Measurements from ENCODE around the gene SLC38A4.
A peak's percentile ranks its signal among the peaks of the same experiment; 100 is the strongest.
"Not testable (repeated sequence)": the region's sequence is repeated elsewhere in the genome, so short reads cannot be mapped to it uniquely, and the experiment has no call there.

SLC38A4 gene, protein sequence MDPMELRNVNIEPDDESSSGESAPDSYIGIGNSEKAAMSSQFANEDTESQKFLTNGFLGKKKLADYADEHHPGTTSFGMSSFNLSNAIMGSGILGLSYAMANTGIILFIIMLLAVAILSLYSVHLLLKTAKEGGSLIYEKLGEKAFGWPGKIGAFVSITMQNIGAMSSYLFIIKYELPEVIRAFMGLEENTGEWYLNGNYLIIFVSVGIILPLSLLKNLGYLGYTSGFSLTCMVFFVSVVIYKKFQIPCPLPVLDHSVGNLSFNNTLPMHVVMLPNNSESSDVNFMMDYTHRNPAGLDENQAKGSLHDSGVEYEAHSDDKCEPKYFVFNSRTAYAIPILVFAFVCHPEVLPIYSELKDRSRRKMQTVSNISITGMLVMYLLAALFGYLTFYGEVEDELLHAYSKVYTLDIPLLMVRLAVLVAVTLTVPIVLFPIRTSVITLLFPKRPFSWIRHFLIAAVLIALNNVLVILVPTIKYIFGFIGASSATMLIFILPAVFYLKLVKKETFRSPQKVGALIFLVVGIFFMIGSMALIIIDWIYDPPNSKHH

GRCh38 chr12:46825591-46826414 lies at the start of gene SLC38A4:
TSS of gene SLC38A4 (minus strand) at chr12:46825997. CDS start at chr12:46793071, 32,926 bp downstream.
- DNase-seq = no peak

DNA sequence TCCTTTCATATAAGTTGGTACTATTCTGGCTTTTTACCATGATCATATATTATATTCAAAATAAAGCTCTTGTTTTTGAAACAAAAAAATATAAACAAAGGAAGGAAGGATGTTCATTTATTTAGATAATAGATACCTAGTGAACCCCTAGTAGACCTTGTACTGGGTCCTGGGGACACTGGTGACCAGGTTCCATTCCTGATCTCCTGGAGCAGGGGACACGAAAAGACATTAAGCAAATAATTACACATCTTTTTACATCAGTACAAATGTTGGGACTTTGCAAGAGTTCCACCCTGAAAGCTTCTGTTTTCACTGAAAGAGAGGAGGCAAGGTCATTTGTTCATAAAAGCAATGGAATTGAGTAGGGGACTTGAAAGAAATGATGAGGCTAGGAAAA lies 49.3 kb upstream of the SLC38A4 start:
- no peak for DNase-seq

DNA sequence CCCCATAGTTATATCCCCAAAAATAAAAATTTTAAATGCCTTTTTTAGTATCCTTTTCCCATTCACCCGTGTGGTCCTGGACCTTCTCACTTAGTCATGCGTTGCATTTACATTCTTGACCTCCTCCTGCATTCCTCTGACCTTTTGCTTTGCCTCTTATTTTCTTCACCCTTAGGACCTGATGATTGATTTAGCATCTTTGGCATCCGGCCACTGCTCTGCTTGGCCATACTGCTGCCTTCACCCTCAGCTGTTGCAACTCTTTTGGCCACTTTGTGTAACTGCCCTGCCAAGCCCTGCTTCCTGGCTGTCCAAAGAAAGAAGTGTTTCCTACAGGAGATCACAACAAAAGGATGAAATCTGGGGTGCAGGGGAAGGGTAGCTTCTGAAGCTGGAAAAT lies 48.8 kb upstream of the SLC38A4 start:
- DNase-seq = no peak

DNA sequence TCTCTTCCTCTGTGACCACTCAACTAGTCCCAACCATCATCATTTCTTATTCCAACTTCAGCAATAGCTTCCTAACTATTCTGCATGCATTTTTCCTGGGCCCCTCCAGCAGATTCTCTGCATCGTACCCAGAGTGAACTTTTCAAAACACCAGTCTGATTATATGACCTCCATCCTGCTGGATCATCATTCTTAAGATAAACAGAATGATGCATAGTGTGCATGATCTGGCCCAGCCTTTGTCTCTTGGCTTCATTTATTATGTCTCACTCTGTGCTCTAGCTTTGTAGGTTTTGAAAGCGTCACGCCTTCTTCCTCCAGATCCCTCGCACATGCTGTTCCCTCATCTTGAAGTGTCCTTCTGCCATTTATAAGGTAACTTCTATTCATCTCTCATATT lies 46.3 kb upstream of the SLC38A4 start:
- no peak for DNase-seq

DNA sequence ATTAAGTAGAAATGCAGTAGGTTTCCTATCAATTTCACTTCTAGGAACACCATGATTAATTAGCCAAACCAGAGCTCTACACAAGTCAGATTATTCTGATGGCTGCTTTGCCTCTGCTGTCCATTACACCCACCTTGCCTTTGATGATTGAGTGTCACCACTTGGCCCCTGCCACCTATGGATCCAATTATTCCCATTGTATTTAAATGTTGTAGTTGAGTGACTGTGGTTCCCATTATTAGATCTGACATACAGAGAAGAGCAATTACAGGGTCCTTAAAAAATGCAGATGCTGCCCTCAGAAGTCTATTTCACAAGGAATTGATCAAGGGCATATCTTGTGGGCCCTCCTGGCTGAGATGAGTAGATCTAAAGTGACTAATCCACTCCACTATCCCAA lies 39.5 kb upstream of the SLC38A4 start:
- no peak for DNase-seq

GRCh38 chr12:46858368-46858767 lies 32.6 kb upstream of the SLC38A4 start:
- DNase-seq = no peak

DNA sequence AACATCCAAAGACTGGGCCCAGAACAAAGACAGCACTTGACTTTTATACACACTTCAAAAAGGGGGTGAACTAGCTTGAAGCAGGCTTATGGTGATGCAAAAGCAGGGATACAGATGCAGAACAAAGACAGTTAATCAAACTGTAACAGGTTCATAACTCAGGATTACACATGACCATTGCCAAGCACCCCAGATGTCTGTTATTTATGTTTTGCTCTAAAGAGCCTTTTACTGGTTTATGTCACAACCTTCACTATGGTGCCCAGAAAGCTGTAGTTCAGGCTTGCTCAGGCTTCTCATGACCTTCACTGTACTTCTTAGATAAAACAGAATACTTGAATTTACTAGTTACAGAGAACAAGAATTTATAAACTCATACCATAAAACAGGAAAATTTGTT lies 31.7 kb upstream of the SLC38A4 start:
- no peak for DNase-seq

- DNase-seq = no peak
Measured at GRCh38 chr12:46855760-46856159, 30.0 kb upstream of the SLC38A4 start.

DNA sequence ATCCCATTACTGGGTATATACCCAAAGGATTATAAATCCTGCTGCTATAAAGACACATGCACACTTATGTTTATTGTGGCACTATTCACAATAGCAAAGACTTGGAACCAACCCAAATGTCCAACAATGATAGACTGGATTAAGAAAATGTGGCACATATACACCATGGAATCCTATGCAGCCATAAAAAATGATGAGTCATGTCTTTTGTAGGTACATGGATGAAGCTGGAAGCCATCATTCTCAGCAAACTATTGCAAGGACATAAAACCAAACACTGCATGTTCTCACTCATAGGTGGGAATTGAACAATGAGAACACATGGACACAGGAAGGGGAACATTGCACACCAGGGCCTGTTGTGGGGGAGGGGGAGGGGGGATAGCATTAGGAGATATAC lies 28.4 kb upstream of the SLC38A4 start:
- DNase-seq = not testable (repeated sequence)

DNA sequence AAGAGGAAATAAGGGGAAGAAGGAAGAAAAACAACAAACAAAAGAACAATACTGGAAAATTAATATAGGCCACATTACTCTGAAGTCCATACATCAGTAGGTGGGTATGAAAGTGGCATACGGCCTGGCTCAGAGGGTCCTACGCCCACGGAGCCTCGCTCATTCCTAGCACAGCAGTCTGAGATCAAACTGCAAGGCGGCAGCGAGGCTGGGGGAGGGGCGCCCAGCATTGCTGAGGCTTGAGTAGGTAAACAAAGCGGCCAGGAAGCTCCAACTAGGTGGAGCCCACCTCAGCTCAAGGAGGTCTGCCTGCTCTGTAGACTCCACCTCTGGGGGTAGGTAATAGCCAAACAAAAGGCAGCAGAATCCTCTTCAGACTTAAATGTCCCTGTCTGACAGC lies 23.0 kb upstream of the SLC38A4 start:
- DNase-seq = not testable (repeated sequence)

DNA sequence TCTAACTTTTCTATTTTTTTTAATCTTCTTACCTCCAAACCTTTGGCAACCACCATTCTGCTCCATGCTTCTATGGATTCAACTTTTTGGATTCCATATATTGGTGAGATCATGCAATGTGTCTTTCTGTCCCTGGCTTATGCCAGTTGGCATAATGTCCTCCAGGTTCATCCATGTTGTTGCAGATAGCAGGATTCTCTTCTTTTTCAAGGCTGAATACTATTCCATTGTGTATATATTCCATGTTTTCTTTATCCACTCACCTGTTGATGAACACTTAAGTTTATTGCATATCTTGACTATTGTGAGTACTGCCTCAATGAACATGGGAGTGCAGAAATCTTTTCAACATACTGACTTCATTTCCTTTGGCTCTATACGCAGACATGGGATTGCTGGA lies 21.2 kb upstream of the SLC38A4 start:
- no peak for DNase-seq

DNA sequence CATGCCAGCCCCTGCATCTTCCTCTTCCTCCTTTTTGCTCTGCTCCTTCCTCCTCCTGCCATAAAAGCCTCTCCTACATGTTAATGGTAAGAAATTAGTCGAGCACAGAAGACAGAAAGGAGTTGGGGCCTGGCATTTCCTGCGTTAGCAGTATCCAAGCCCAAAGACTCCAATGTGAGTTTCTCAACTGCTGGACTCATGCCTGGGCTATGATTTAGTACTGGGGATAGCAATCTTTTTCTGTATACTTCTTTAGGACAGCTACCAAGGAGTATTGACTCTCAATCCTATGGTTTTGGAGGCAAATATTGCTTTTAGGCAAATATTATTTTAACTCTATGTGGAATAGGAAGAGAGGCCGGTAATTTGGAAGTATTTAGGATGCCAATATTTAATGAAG lies 18.0 kb upstream of the SLC38A4 start:
- DNase-seq = no peak

DNA sequence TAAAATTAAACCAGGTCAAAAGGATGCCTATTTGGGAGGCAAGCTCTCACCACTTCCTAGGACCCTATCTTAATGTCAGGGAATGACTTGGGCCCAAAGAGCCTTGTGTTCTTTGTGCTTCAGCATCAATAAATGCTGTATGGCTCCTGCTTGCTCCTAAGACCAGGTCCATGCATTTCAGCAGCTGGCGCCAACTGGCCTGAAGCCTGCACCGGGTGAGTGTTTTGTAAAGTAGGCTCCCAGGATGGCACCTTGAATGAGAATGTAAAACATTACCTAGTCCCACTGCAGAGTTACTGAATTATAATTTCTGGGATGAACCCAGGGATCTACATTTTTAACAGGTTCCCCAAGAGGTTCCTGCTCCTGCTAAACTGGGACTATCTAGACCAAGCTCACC lies 16.1 kb upstream of the SLC38A4 start:
- no peak for DNase-seq

DNA sequence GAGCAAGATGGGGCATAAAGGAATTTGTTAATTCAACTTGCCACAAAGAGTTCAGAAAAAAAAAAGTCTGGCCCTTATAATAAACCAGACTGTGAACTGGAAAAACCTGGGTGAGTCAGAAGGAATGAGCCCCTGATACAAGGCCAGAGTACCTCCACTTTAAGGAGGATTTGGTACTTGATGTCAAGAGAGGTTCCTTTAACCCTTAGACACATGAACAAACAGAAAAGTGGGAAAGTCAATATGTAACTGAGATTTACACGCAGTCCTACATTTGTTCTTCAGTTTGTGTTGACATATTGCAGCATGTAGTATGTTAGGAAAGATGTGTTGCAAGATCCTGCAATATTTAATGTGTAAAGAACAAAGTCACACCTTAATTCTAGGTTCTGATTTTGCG lies 14.2 kb upstream of the SLC38A4 start:
- DNase-seq = no peak

DNA sequence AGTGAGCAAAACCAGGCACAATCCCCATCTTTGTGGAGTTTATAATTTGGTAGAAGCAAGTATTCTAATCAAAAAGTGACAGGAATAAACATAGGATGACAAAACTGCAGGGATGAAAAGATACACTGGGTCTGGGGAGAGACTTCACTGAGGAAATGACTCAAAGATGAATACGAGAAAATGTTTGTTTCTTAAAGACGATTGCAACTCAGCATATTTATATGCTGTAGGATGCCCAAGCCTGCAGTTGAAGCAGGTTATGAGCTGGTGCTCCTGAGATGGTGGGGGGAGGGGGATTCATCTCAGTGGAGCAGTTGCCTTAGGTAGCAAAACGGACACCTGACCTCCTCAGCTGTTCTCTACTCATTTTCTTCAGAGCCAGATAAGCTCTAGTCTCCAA lies 13.4 kb upstream of the SLC38A4 start:
- no peak for DNase-seq

DNA sequence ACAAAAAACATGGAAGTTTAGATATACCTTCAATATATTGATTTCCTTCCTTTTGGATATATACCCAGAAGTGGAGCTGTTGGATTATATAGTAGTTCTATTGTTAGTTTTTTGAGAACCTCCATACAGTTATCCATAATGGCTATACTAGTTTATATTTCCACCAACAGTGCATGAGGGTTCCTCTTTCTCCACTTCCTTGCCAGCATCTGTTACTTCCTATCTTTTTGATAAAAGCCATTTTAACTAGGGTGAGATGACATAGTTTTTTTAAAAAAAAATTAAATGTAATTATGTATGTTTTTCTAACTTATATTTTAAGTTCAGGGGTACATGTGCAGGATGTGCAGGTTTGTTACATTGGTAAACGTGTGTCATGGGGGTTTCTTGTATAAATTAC lies 10.0 kb upstream of the SLC38A4 start:
- no peak for DNase-seq

- DNase-seq = no peak
Measured at GRCh38 chr12:46832130-46832704, 6.4 kb upstream of the SLC38A4 start.

GRCh38 chr12:46831335-46832129 lies 5.7 kb upstream of the SLC38A4 start:
- DNase-seq = peak; percentile 14

DNA sequence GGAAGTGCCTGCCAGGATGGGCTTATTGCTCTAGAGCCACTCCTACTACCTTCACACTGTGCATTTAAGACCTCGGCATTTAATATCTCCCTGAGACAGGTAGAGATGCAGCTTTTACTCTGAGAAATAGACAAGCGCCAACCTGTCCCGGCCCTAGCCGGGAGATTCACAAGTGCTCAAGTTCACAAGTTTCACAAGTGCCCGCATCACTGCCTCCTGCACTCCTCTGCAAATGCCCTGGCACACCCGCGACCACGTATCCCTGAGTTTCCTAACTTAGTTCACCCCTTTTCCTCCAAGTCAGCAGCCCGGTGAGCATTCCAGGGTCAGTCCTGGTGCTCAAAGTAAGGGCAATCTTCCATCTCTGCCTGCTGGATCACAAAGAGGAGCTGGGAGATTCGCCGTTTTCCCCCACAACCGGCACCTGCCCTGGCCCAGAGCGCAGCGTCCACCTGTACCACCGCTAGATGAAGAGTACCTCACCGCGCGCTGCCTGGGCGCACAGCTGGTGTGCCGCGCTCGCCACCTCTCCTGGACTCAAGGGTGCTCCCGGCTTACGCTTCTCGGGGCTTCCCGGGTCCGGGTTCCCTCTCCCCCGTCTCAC lies 5.0 kb upstream of the SLC38A4 start:
- peak; percentile 6 for DNase-seq

DNA sequence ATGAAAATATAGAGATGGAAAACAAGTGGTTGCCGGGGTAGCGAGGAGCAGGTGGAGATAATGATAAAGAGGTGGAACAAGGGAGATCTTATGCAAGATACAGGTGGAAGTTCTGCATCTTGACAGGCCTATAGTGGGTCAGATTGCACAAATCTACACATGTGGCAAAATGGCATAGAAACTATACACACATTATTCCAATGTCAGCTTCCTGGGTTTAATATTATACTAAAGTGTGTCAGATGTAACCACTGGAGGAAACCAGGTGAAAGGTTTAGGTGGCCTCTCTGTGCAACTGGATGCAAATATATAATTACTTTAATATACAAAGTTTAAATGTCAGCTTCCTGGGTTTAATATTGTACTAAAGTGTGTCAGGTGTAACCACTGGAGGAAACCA lies 1.1 kb downstream of the SLC38A4 start:
- DNase-seq = no peak

GRCh38 chr12:46818642-46819041 lies 7.2 kb downstream of the SLC38A4 start:
- no peak for DNase-seq

GRCh38 chr12:46815809-46816208 lies 10.0 kb downstream of the SLC38A4 start:
- no peak for DNase-seq

Data from activated CD4-positive, alpha-beta T cell treated with anti-CD3 and anti-CD28 coated beads for 48 hours (primary cell).